ENCODE measurements around the gene NFE2.

Gene NFE2

DNA sequence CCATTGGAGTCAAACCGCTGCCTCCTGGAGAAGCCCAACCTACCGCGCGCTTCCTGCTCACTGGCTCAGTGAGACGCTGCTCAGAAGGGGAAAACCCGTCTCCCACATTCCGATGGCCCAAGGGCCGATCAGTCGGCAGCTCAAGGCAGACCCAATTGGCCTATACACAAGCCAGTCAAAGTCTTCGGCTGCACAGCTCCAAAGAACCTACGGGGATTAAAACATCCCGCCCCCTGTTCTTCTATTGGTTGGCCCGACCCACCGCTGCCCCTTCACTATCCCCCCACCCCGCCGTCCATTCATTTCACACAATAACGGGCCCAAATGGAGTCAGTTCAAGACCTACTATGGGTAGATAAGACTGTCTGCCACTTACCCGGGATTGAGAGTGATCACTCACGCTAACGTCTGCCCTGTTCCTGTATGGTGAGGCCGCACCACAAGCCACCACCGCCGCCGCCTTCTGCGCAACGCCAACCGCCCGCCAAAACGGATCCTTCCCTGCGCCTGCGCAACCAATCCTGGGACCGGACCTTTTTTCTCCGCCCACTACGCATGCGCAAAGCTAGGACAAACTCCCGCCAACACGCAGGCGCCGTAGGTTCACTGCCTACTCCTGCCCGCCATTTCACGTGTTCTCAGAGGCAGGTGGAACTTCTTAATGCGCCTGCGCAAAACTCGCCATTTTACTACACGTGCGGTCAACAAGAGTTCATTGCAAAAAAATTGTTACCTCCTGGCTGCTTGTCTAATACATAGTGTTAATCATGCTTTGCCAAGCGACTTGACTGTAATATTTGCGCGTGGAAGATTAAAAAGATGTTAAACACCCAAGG lies 21.0 kb downstream of the NFE2 start, which contains the start of gene CBX5:
CBX5 (minus strand) TSS at position 491 of the 836 bp plus-strand sequence. CDS start 22,472 bp downstream, outside the sequence.
- peak within 1 kb of the TSS; percentile 93 for H3K27ac ChIP-seq (ENCODE audit: low read depth, low read length)
- peak within 1 kb of the TSS; percentile 96 for H3K4me3 ChIP-seq (ENCODE audit: low read length)
- no peaks in the 10 kb centered on the region for H3K27me3 ChIP-seq (ENCODE audit: control insufficient read depth, low read length)
- peaks cover 89% of the 10 kb centered on the region for H3K79me2 ChIP-seq (ENCODE audit: control insufficient read depth, low read length)
- peaks cover 58% of the 10 kb centered on the region for H3F3A ChIP-seq (ENCODE audit: control insufficient read depth, insufficient read depth)
- H4K20me1 ChIP-seq (ENCODE audit: control insufficient read depth, insufficient read depth, low read depth, low read length): peaks cover 38% of the 10 kb centered on the region
- no peaks in the 10 kb centered on the region for H3K9me2 ChIP-seq (replicated peaks; ENCODE audit: control insufficient read depth, low read length)
- peak within 1 kb of the TSS; percentile 93 for H3K4me2 ChIP-seq (ENCODE audit: low read length)
- H3K9me3 ChIP-seq (ENCODE audit: control insufficient read depth, insufficient read depth, low read length): no peaks in the 10 kb centered on the region
- H3K4me1 ChIP-seq (ENCODE audit: control insufficient read depth, low read length): peaks cover 52% of the 10 kb centered on the region
- no peak for TF ChIP-seq EZH2phosphoT487 (IDR thresholded peaks at IDR 0.05; ENCODE audit: borderline replicate concordance, low read length)
- TF ChIP-seq, protein P1, sequence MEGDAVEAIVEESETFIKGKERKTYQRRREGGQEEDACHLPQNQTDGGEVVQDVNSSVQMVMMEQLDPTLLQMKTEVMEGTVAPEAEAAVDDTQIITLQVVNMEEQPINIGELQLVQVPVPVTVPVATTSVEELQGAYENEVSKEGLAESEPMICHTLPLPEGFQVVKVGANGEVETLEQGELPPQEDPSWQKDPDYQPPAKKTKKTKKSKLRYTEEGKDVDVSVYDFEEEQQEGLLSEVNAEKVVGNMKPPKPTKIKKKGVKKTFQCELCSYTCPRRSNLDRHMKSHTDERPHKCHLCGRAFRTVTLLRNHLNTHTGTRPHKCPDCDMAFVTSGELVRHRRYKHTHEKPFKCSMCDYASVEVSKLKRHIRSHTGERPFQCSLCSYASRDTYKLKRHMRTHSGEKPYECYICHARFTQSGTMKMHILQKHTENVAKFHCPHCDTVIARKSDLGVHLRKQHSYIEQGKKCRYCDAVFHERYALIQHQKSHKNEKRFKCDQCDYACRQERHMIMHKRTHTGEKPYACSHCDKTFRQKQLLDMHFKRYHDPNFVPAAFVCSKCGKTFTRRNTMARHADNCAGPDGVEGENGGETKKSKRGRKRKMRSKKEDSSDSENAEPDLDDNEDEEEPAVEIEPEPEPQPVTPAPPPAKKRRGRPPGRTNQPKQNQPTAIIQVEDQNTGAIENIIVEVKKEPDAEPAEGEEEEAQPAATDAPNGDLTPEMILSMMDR (IDR thresholded peaks at IDR 0.05; ENCODE audit: low read depth, low read length, poor library complexity, severe bottlenecking): no peak
- H3K36me3 ChIP-seq (ENCODE audit: control insufficient read depth, low read length): peaks cover 86% of the 10 kb centered on the region

GRCh38 chr12:54279227-54279631 lies 21.6 kb downstream of the NFE2 start:
- H4K20me1 ChIP-seq (ENCODE audit: control insufficient read depth, insufficient read depth, low read depth, low read length): peaks cover 37% of the 10 kb centered on the region
- H3K27ac ChIP-seq (ENCODE audit: low read depth, low read length): peak overlapping the region; percentile 93
- H3K4me2 ChIP-seq (ENCODE audit: low read length): peak overlapping the region; percentile 93
- H3K27me3 ChIP-seq (ENCODE audit: control insufficient read depth, low read length): no peaks in the 10 kb centered on the region
- H3K4me1 ChIP-seq (ENCODE audit: control insufficient read depth, low read length): peaks cover 52% of the 10 kb centered on the region
- peaks cover 58% of the 10 kb centered on the region for H3F3A ChIP-seq (ENCODE audit: control insufficient read depth, insufficient read depth)
- peaks cover 86% of the 10 kb centered on the region for H3K36me3 ChIP-seq (ENCODE audit: control insufficient read depth, low read length)
- TF ChIP-seq EZH2phosphoT487 (IDR thresholded peaks at IDR 0.05; ENCODE audit: borderline replicate concordance, low read length): no peak
- TF ChIP-seq, protein P1 (IDR thresholded peaks at IDR 0.05; ENCODE audit: low read depth, low read length, poor library complexity, severe bottlenecking): no peak
- H3K9me3 ChIP-seq (ENCODE audit: control insufficient read depth, insufficient read depth, low read length): no peaks in the 10 kb centered on the region
- peak overlapping the region; percentile 96 for H3K4me3 ChIP-seq (ENCODE audit: low read length)
- peaks cover 94% of the 10 kb centered on the region for H3K79me2 ChIP-seq (ENCODE audit: control insufficient read depth, low read length)
- no peaks in the 10 kb centered on the region for H3K9me2 ChIP-seq (replicated peaks; ENCODE audit: control insufficient read depth, low read length)

DNA sequence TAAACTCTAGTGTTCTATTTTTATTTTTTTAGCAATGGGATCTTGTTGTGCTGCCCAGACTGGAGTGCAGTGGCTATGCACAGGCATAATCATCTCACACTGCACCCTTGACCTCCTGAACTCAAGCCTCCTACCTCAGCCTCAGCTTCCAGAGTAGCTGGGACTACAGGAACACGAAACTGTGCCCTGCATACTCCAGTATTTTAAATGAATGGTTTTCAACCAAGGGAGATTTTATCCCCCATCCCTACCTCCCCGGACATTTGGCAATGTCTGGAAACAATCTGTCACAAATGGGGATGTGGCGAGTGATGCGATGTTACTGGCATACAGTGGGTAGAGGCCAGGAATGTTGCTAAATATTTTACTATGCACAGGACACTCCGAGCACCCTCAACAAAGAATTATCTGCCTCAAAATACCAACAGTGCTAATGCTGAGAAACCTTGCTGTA lies 23.0 kb downstream of the NFE2 start:
- Histone ChIP-seq H3K4me1 (ENCODE audit: control insufficient read depth, low read length) (peaks cover 38% of the 10 kb centered on the region), H3K9me2 (replicated peaks; ENCODE audit: control insufficient read depth, low read length) (no peaks in the 10 kb centered on the region), H3K4me2 (ENCODE audit: low read length) (peak overlapping the region; percentile 93), H3F3A (ENCODE audit: control insufficient read depth, insufficient read depth) (peaks cover 53% of the 10 kb centered on the region), H3K79me2 (ENCODE audit: control insufficient read depth, low read length) (peaks cover 94% of the 10 kb centered on the region), H4K20me1 (ENCODE audit: control insufficient read depth, insufficient read depth, low read depth, low read length) (peaks cover 23% of the 10 kb centered on the region), H3K27me3 (ENCODE audit: control insufficient read depth, low read length) (no peaks in the 10 kb centered on the region), H3K4me3 (ENCODE audit: low read length) (peak overlapping the region; percentile 96), H3K36me3 (ENCODE audit: control insufficient read depth, low read length) (peaks cover 86% of the 10 kb centered on the region), H3K27ac (ENCODE audit: low read depth, low read length) (peak overlapping the region; percentile 93), H3K9me3 (ENCODE audit: control insufficient read depth, insufficient read depth, low read length) (no peaks in the 10 kb centered on the region)
- TF ChIP-seq, protein P1 (IDR thresholded peaks at IDR 0.05; ENCODE audit: low read depth, low read length, poor library complexity, severe bottlenecking): no peak
- TF ChIP-seq EZH2phosphoT487 (IDR thresholded peaks at IDR 0.05; ENCODE audit: borderline replicate concordance, low read length): no peak

Measured in DOHH2 (cell line).